LNCAP (cell line): ENCODE measurements around the gene TBCD.

Source experiments
- CTCF ChIP-seq: fragments of 450-650 bp; IDR thresholded peaks from 2 replicates; pipeline ENCODE4 v1.5.1; 2017; ENCODE audit warnings: mild to moderate bottlenecking

TBCD gene

DNA sequence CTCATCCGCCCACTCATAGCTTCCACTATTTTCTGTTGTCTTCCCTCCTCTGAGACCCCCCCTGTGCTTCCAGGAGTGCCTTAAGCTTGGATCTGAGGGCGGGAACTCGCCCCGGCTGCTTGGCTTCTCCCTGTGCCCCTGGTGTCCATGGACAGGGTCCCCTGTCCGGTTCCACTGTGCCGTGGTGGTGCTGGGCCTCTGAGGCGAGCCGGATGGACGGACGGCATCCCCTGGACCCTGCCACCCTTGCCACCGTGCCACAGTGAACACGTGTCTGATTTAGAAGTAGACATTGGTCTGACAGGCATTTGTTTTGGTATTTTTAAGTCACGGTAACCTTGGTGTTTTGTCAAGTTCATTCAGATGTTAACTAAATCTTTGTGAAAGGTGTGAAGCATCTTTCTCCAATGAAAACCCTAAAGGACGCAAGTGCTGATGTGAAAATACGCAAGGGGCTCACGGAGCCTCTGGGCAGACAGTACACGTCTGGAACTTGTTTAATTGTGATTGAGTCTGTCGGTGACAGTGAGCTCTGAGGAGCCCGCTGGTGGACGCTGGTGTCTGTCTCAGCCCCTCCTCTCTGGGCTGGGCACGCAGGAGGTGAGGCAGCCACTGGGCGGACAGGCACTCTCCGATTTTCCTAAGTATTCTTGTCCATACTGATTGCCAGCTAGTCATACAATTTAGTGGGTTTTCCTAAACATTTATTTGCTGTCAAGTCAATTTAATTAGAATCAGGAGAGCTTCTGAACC, 61.6 kb downstream of the TBCD start:
- TF ChIP-seq CTCF, result no peak

DNA sequence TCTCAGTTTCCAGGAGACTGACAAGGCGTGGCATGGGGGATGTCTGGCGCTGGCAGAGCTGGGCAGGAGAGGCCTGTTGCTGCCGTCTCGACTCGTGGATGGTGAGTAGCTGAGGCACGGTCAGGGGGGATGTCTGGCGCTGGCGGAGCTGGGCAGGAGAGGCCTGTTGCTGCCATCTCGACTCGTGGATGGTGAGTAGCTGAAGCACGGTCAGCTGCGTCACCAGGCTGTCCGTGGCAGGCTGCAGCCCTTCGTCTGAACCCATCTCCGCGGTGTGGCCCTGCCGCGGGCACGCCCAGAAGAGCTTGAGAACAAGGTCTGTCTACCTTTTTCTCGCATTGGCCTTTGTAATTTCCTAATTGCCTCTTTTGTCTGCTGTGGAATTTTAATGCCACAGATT, 63.0 kb downstream of the TBCD start:
- TF ChIP-seq CTCF, result no peak

DNA sequence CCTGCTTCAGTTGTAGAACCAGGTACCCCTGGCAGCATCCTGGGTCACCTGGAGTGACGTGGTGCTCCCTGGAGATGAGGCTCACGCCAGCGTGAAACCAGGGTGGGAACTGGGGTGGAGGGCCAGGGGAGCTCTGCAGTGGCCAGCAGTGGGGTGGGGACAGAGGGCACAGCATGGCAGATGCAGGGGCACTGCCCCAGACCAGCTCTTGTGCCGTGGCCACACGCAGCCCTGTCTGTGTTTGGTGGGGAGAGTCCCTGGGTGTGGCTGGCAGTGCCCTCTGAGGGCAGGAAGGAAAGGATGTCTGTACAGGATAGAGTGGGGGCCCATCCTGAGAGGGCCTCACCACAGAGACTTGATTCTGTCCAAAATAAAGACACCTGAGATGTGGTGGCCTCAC, 63.5 kb downstream of the TBCD start:
- TF ChIP-seq CTCF, result no peak

DNA sequence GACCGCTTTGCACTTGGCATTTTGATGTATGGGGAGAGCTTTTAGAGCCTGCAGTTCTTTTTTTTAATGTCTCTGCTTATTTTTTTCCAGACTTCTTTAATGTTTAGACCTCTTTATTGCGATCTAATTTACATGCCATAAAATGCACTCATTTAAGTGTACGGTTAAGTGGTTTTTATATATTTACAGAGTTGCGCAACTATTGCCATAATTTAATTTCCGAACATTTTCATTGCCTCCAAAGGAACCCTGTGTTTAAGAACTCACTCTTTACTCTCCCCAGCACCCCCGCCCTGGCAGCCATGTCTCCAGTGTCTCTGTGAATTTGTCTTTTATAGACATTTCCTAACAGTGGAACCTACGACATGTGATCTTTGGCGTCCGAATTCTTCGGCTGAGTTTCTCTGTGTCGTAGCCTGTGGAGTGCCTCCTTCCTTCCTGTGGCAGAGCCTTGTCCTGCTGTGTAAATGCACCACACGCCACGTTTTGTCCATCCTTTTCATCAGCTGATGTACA, 64.0 kb downstream of the TBCD start:
- TF ChIP-seq CTCF, result no peak

DNA sequence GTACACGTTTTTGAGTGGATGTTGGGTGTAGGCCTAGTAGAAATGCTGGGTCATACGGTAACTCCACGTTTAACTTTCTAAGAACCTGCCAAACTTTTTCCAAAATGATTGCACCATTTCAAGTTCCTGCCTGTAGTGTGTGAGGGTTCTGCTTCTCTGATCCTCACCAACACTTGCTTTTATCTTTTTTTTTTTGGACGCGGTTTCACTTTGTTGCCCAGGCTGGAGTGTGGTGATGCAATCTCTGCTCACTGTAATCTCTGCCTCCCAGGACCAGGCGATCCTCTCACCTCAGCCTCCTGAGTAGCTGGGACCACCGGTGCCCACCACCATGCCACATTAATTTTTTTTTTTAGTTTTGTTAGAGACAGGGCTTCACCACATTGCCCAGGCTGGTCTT, 64.5 kb downstream of the TBCD start:
- no peak for TF ChIP-seq CTCF

DNA sequence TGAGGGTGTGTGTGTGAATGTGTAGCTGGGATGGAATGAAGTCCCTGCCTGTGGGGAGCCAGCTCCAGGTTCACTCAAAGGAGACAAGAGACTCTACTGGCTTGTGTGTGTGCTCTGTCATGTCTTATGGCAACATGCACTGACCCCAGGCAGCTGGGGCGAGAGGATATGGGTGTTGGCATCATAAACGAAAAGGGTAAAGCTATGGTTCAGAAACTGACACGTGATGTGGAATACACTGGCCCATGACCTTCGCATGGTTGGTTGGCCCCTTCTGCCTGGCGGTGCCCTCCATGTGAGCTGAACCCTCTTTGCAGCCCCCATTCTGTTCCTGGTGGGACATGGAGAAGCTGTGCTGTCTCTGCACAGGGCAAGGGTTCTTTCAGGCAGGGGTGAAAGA, 66.1 kb downstream of the TBCD start:
- TF ChIP-seq CTCF, result no peak

DNA sequence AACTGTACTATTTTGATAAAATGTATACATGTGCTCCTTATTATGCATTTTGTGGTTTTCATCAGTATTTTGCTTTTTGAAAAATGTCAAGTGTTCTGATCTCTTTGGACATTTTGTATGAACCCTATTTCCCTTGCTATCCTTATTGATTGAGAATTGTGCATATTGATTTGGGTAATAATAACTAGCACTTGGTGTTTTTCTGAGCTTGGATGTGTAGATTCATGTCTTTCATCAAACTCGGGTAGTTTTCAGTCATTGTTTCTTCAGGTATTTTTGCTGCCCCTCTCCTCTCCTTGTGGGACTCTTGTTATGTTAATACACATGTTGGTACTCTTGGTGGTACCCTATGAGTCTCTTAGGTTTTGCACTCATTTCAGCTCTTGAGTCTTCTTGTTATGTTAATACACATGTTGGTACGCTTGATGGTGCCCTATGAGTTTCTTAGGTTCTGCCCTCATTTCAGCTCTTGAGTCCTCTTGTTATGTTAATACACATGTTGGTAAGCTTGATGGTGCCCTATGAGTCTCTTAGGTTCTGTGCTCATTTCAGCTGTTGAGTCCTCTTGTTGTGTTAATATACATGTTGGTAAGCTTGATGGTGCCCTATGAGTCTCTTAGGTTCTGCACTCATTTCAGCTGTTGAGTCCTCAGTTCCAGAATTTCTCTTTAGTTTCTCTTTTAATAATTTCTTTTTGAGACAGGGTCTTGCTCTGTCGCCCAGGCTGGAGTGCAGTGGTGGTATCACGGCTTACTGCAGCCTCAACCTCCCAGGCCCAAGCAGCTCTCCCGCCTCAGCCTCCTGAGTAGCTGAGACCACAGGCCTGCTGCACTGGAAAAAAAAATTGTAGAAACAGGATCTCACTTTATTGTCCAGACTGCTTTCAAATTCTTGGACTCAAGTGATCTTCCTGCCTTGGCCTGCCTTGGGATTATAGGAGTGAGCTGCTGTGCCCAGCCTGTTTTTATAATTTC, 68.7 kb downstream of the TBCD start:
- TF ChIP-seq CTCF, result no peak
